ENCODE results near the gene RASGRP1. TPM values are rescaled to one million over a fixed set of nuclear protein-coding genes. Genes with fewer than 3 reads are reported as not detected.

RASGRP1 gene
- total and polyA plus RNA-seq, 8 donors: 0.60 to 4.7 (median 1.5) TPM

GRCh38 chr15:38512901-38513300 lies 51.7 kb downstream of the RASGRP1 start:
- no peak overlapping the region for H3K4me3 ChIP-seq
- ATAC-seq: no peak
- no peaks in the 10 kb centered on the region for H3K36me3 ChIP-seq
- TF ChIP-seq CTCF (IDR thresholded peaks at IDR 0.05): no peak
- 86 to 90% methylated on average over 1 of the region's 1 CpG for WGBS, 2 donors
- H3K4me1 ChIP-seq: no peaks in the 10 kb centered on the region
- FAIRE-seq: no peak
- H3K27ac ChIP-seq: no peak overlapping the region
- no peak for DNase-seq
- H3K27me3 ChIP-seq: no peaks in the 10 kb centered on the region
- intact Hi-C loops (cut with DNase I): no loop called here
- no peaks in the 10 kb centered on the region for H3K9me3 ChIP-seq

DNA sequence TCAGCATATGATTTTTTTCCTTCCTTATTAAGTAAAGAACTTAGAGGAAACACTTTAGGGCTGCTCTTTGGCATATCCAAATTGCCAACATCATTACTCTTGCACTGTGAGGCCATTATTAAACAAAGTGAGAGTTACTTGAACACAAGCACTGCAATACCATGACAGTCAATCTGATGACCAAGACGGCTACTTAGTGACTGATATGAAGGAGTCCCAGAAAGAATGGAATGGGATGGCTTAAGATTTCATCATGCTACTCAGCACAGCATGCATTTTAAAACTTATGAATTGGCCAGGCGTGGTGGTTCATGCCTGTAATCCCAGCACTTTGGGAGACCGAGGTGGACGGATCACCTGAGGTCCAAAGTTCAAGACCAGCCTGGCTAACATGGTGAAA lies 55.5 kb downstream of the RASGRP1 start:
- Histone ChIP-seq H3K27ac (no peak overlapping the region), H3K36me3 (no peaks in the 10 kb centered on the region), H3K4me3 (no peak overlapping the region), H3K9me3 (no peaks in the 10 kb centered on the region), H3K4me1 (no peaks in the 10 kb centered on the region), H3K27me3 (no peaks in the 10 kb centered on the region)
- DNase-seq (no peak), ATAC-seq (no peak), FAIRE-seq (no peak)
- TF ChIP-seq CTCF (IDR thresholded peaks at IDR 0.05): no peak
- WGBS, 2 donors: 68 to 82% methylated on average over 4 of the region's 4 CpGs
- intact Hi-C loops (cut with DNase I): no loop called here

- no peak for FAIRE-seq
- TF ChIP-seq CTCF (IDR thresholded peaks at IDR 0.05): no peak
- no peak overlapping the region for H3K27ac ChIP-seq
- H3K36me3 ChIP-seq: no peaks in the 10 kb centered on the region
- no peaks in the 10 kb centered on the region for H3K27me3 ChIP-seq
- intact Hi-C loops (cut with DNase I): no loop called here
- no peaks in the 10 kb centered on the region for H3K4me1 ChIP-seq
- DNase-seq: no peak
- WGBS, 2 donors: 71 to 83% methylated on average over 3 of the region's 3 CpGs
- no peaks in the 10 kb centered on the region for H3K9me3 ChIP-seq
- H3K4me3 ChIP-seq: no peak overlapping the region
- no peak for ATAC-seq
These were observed 56.0 kb downstream of the RASGRP1 start for GRCh38 chr15:38508647-38509046.

DNA sequence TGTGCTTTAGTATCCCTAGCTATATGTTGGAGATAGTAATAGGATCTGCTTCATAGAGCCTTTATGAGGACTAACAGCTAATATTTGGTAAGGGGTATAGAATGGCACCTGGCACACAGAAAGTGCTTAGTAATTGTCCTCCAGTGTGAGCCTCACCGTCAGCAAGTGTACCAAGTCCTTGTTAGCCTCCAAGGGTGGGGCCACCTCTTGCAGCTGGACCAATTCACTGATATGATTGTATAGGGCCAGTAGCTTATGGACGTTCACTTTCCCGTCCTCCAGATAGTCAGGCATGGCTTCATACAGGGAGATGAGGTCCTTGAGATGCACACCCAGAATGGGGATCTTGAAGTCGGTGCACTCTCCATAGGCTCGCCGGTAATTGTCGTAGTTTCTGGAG lies 57.0 kb downstream of the RASGRP1 start:
- WGBS, 2 donors: 81 to 84% methylated on average over 7 of the region's 7 CpGs
- ATAC-seq: no peak
- no peak overlapping the region for H3K27ac ChIP-seq
- no peaks in the 10 kb centered on the region for H3K9me3 ChIP-seq
- intact Hi-C loops (cut with DNase I): no loop called here
- FAIRE-seq: no peak
- no peak for DNase-seq
- H3K27me3 ChIP-seq: no peaks in the 10 kb centered on the region
- no peak for TF ChIP-seq CTCF (IDR thresholded peaks at IDR 0.05)
- no peaks in the 10 kb centered on the region for H3K36me3 ChIP-seq
- H3K4me1 ChIP-seq: no peaks in the 10 kb centered on the region
- H3K4me3 ChIP-seq: no peak overlapping the region

DNA sequence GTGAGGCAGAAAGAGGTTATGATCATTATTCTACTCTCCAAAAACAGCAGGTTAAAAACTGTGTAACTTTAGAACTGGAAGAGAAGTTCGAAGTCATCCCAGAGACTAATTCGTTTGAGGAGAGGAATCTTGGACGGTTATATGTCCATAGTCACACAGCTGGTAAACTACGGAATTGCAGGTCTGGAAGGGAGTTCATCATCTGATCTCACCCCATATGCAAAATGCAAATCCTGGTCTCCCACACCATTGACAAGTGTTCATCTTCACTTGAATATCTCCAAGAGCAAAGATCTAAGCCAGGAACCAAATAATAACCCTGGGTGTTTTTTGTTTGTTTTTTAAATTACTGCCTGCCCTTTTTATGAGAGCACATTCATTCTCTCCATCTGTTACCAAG lies 57.6 kb downstream of the RASGRP1 start:
- 71 to 78% methylated on average over 4 of the region's 4 CpGs for WGBS, 2 donors

More for the DNA sequence above, 57.6 kb downstream of the RASGRP1 start:
- no peaks in the 10 kb centered on the region for H3K27me3 ChIP-seq
- H3K36me3 ChIP-seq: no peaks in the 10 kb centered on the region
- no peaks in the 10 kb centered on the region for H3K4me1 ChIP-seq
- DNase-seq: no peak
- no peak for TF ChIP-seq CTCF (IDR thresholded peaks at IDR 0.05)
- H3K27ac ChIP-seq: no peak overlapping the region
- no peak overlapping the region for H3K4me3 ChIP-seq
- intact Hi-C loops (cut with DNase I): no loop called here
- no peaks in the 10 kb centered on the region for H3K9me3 ChIP-seq
- no peak for FAIRE-seq
- no peak for ATAC-seq
